DND-41 (cell line): ENCODE data around the gene CHN1.

Source experiments
- ATAC-seq: fragments of 200-7000 bp; cut with Tn5 transposase; 3 replicates; pipeline ENCODE4 v1.9.1; 2021; ENCODE audit warnings: low read depth; ENCODE audit not compliant: insufficient read depth
- DNase-seq: peaks from one replicate; pipeline ENCODE4 v3.0.0-alpha.2; 2020
- H2AFZ ChIP-seq: 2 replicates; pipeline ENCODE4 v1.6.0; 2012; ENCODE audit warnings: low read depth, low read length
- H3K27ac ChIP-seq: 2 replicates; pipeline ENCODE4 v1.5.1; 2012; ENCODE audit warnings: low read length, inconsistent platforms
- H3K27me3 ChIP-seq: fragments of 200-600 bp; sonication (generic); 2 replicates; pipeline ENCODE4 v1.6.0; 2012; ENCODE audit warnings: low read length, mild to moderate bottlenecking, inconsistent platforms; ENCODE audit not compliant: insufficient read depth, poor library complexity
- H3K36me3 ChIP-seq: 2 replicates; pipeline ENCODE4 v1.5.1; 2012; ENCODE audit warnings: low read length, inconsistent platforms; ENCODE audit not compliant: insufficient read depth
- H3K4me1 ChIP-seq: 2 replicates; pipeline ENCODE4 v1.5.1; 2012; ENCODE audit warnings: mild to moderate bottlenecking, low read length; ENCODE audit not compliant: insufficient read depth
- H3K4me2 ChIP-seq: 2 replicates; pipeline ENCODE4 v1.6.0; 2012; ENCODE audit warnings: mild to moderate bottlenecking, moderate library complexity, low read length, inconsistent platforms; ENCODE audit not compliant: insufficient read depth
- H3K4me3 ChIP-seq, 2 experiments: fragments of 200-600 bp in 1 of 2; shearing (Covaris generic) in 1 of 2; 2 replicates each; pipeline ENCODE4 v1.5.1; 2012 to 2016; ENCODE audit warnings: inconsistent platforms in 2 of 2, low read length in 2 of 2, mild to moderate bottlenecking in 2 of 2, low read depth in 1 of 2, moderate library complexity in 1 of 2
- H3K79me2 ChIP-seq: 2 replicates; pipeline ENCODE4 v1.6.0; 2012; ENCODE audit warnings: low read length, inconsistent platforms; ENCODE audit not compliant: insufficient read depth
- H3K9ac ChIP-seq: 2 replicates; pipeline ENCODE4 v1.6.0; 2012; ENCODE audit warnings: low read depth, mild to moderate bottlenecking, inconsistent platforms, low read length, moderate library complexity
- H3K9me3 ChIP-seq: 2 replicates; pipeline ENCODE4 v1.5.1; 2012; ENCODE audit warnings: low read length, moderate library complexity, mild to moderate bottlenecking, inconsistent platforms; ENCODE audit not compliant: insufficient read depth, severe bottlenecking
- H4K20me1 ChIP-seq: 2 replicates; pipeline ENCODE4 v1.6.0; 2012; ENCODE audit warnings: low read length; ENCODE audit not compliant: insufficient read depth
- EZH2 ChIP-seq: IDR thresholded peaks from 3 replicates; pipeline ENCODE4 v1.6.1; 2012; ENCODE audit warnings: borderline replicate concordance, low read depth, mild to moderate bottlenecking, moderate library complexity, low read length, inconsistent platforms; ENCODE audit not compliant: severe bottlenecking
- TF ChIP-seq, protein P1 (sequence below): IDR thresholded peaks from 2 replicates; pipeline ENCODE4 v1.5.1; 2012; ENCODE audit warnings: borderline replicate concordance, low read length, moderate library complexity, mild to moderate bottlenecking; ENCODE audit not compliant: poor library complexity, severe bottlenecking; ENCODE audit errors: extremely low read depth

CHN1 gene

DNA sequence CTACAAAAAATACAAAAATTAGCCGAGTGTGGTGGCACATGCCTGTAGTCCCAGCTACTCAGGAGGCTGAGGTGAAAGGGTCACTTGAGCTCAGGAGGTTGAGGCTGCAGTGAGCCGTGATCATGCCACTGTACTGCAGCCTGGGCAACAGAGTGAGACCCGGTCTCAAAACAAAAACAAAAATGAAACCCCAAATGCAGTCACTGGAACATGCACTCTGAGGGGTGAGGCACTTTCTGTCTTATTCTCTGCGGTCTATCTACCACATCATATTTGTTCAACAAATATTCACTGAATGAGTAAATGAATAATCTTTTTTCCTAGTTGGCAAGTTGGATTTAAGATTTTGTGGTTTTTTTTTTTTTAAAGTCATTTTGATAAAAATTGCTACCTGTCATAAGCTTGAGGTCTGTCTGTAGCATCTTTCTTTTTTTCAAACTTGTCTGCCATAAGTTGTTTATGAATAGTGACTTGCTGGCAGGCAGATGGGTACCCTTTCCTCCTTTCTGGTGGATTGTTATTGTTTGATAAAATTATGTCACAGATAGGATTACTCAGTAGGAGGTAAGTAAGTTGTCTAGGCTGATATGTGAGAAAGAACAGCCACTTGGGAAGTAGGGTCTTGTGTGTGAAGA, 252.7 kb downstream of the CHN1 start:
- H3K4me3 ChIP-seq, result no peak overlapping the region
- DNase-seq, result no peak
- H3K79me2 ChIP-seq, result no peaks in the 10 kb centered on the region
- no peaks in the 10 kb centered on the region for H3K9me3 ChIP-seq
- no peaks in the 10 kb centered on the region for H3K36me3 ChIP-seq
- no peaks in the 10 kb centered on the region for H3K4me1 ChIP-seq
- TF ChIP-seq EZH2, result no peak
- TF ChIP-seq, protein P1, sequence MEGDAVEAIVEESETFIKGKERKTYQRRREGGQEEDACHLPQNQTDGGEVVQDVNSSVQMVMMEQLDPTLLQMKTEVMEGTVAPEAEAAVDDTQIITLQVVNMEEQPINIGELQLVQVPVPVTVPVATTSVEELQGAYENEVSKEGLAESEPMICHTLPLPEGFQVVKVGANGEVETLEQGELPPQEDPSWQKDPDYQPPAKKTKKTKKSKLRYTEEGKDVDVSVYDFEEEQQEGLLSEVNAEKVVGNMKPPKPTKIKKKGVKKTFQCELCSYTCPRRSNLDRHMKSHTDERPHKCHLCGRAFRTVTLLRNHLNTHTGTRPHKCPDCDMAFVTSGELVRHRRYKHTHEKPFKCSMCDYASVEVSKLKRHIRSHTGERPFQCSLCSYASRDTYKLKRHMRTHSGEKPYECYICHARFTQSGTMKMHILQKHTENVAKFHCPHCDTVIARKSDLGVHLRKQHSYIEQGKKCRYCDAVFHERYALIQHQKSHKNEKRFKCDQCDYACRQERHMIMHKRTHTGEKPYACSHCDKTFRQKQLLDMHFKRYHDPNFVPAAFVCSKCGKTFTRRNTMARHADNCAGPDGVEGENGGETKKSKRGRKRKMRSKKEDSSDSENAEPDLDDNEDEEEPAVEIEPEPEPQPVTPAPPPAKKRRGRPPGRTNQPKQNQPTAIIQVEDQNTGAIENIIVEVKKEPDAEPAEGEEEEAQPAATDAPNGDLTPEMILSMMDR, result no peak
- H3K4me2 ChIP-seq, result no peak overlapping the region
- no peak overlapping the region for H2AFZ ChIP-seq
- H3K9ac ChIP-seq, result no peak overlapping the region
- no peak for ATAC-seq
- peaks cover 8% of the 10 kb centered on the region for H3K27me3 ChIP-seq
- no peaks in the 10 kb centered on the region for H4K20me1 ChIP-seq
- no peak overlapping the region for H3K27ac ChIP-seq

DNA sequence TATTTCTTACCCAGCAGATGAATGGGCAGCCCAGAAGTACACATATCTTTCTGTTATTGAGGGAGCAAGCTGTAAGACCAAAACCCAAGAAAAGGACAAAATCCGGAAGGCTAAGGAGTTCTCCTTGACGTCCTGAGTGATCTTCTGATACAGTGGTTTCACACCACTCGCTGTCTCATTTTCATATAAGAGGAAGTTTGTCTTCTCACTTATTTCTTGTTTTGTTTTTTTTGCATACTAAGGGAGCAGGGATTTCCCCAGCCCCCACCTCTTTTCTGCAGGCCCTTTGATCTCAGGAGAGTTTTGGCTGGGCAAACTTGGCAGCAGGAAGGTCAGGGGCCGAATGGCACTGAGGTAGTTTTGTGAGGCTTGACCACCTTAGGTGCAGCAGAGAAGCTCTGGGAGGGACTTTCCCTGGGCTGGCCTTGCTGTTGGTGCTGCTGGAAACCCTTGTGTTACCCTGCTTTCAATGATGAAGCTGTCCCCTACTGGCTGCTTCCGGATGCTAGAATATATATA, 254.2 kb downstream of the CHN1 start:
- no peak overlapping the region for H3K27ac ChIP-seq
- no peak overlapping the region for H3K4me3 ChIP-seq
- no peak for DNase-seq
- no peaks in the 10 kb centered on the region for H3K9me3 ChIP-seq
- no peak for TF ChIP-seq EZH2
- TF ChIP-seq, protein P1, result no peak
- H3K27me3 ChIP-seq, result peaks cover 8% of the 10 kb centered on the region
- no peaks in the 10 kb centered on the region for H3K36me3 ChIP-seq
- no peak overlapping the region for H3K9ac ChIP-seq
- H3K79me2 ChIP-seq, result no peaks in the 10 kb centered on the region
- H3K4me2 ChIP-seq, result no peak overlapping the region
- H4K20me1 ChIP-seq, result no peaks in the 10 kb centered on the region
- ATAC-seq, result no peak
- H3K4me1 ChIP-seq, result no peaks in the 10 kb centered on the region
- no peak overlapping the region for H2AFZ ChIP-seq

- no peak overlapping the region for H3K4me2 ChIP-seq
- H3K79me2 ChIP-seq, result no peaks in the 10 kb centered on the region
- ATAC-seq (no peak), DNase-seq (no peak)
- TF ChIP-seq, protein P1, result no peak
- TF ChIP-seq EZH2, result no peak
- H3K27ac ChIP-seq, result no peak overlapping the region
- no peaks in the 10 kb centered on the region for H4K20me1 ChIP-seq
- no peak overlapping the region for H3K4me3 ChIP-seq
- H3K9me3 ChIP-seq, result no peaks in the 10 kb centered on the region
- no peaks in the 10 kb centered on the region for H3K36me3 ChIP-seq
- peaks cover 8% of the 10 kb centered on the region for H3K27me3 ChIP-seq
- H3K9ac ChIP-seq, result no peak overlapping the region
- no peak overlapping the region for H2AFZ ChIP-seq
- no peaks in the 10 kb centered on the region for H3K4me1 ChIP-seq
Observed at GRCh38 chr2:174749793-174750192, 255.4 kb downstream of the CHN1 start.
